Urothelium cell line (cell line): ENCODE measurements around the gene PNPLA8.
"Not testable (repeated sequence)": the region's sequence is repeated elsewhere in the genome, so short reads cannot be mapped to it uniquely, and the experiment has no call there.

Experiments
- DNase-seq: peaks from one replicate; pipeline ENCODE4 v3.0.0; 2011; ENCODE audit warnings: low spot score, mixed read lengths
- FAIRE-seq: peaks from 2 replicates; lab custom pipeline; 2011; peaks lifted over from hg19 to GRCh38; lab: Jason Lieb, UNC

Gene PNPLA8

GRCh38 chr7:108525985-108526767 lies at the start of gene PNPLA8:
TSS of gene PNPLA8 (minus strand) at chr7:108526135. CDS start at chr7:108515491, 10,644 bp downstream.
- peak; percentile 99 for FAIRE-seq
- peak; percentile 99 for DNase-seq

- FAIRE-seq, result no peak
- DNase-seq, result no peak
Observed at GRCh38 chr7:108575156-108575555, 49.2 kb upstream of the PNPLA8 start.

GRCh38 chr7:108572480-108572879 lies 46.5 kb upstream of the PNPLA8 start:
- no peak for FAIRE-seq
- DNase-seq, result no peak

- peak; percentile 37 for FAIRE-seq
- DNase-seq, result peak; percentile 61
Observed at GRCh38 chr7:108570146-108570755, 44.3 kb upstream of the PNPLA8 start.

- peak; percentile 97 for FAIRE-seq
- peak; percentile 99 for DNase-seq
Observed at GRCh38 chr7:108569381-108570145, 43.6 kb upstream of the PNPLA8 start, which contains the start of the genes DNAJB9 and THAP5. TSS of gene DNAJB9 (plus strand) at chr7:108569874. CDS start at chr7:108571727, 1,853 bp downstream. TSS of gene THAP5 (minus strand) at chr7:108569706. CDS start at chr7:108569569, 137 bp downstream.

DNA sequence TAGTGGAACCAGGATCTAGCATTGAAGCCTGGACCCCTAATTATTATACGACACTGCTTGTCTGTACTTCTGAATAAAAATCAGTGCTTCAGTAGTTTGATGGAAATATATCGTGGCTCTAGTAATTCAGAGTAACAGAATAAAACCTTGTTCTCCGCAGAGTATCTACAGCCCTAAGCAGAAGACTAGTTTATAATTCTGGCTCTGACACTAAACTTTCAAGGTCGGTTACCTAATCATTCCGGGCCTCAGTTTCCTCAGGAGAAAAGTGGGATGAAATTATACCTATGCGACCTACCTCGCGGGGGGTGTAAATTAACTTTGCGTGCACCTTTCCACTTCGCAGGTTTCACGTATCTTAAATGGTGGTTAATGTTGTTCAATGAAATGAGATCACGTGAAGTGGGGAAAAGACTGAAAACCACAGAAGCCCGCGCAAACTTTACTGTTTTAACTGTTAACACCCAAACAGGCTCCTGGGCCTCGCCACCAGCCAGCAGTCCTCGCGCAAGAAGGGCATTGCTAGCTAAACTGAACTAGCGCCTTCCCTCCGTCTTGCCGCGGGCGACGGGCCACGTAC lies 43.0 kb upstream of the PNPLA8 start:
- FAIRE-seq (no peak), DNase-seq (no peak)

GRCh38 chr7:108565987-108566386 lies 40.1 kb upstream of the PNPLA8 start:
- DNase-seq, result no peak
- no peak for FAIRE-seq

- DNase-seq (no peak), FAIRE-seq (no peak)
Observed at GRCh38 chr7:108561047-108561619, 35.2 kb upstream of the PNPLA8 start.

DNA sequence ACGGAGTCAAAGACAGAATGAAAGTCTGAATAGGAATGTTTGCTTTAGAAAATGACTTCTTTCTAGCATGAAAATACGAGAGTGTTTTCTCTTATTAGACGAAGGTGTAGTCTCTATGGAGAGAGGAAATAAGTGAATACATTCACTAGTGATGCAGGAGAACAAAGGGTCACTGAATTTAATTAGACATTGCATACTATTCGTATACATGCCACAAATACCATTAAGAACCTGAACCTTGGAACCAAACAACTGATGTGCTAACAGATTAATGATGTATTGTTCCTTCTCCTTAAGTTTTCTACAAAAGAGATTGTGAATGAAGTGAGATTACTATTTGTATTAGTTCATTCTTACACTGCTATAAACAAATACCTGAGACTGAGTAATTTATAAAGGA lies 33.3 kb upstream of the PNPLA8 start:
- FAIRE-seq (no peak), DNase-seq (no peak)

- FAIRE-seq (no peak), DNase-seq (no peak)
Observed at GRCh38 chr7:108557617-108558016, 31.7 kb upstream of the PNPLA8 start.

GRCh38 chr7:108557191-108557590 lies 31.3 kb upstream of the PNPLA8 start:
- no peak for FAIRE-seq

GRCh38 chr7:108556665-108557064 lies 30.7 kb upstream of the PNPLA8 start:
- not testable (repeated sequence) for DNase-seq, FAIRE-seq

More at GRCh38 chr7:108557191-108557590, 31.3 kb upstream of the PNPLA8 start:
- DNase-seq, result no peak

GRCh38 chr7:108548141-108548896 lies 22.4 kb upstream of the PNPLA8 start:
- not testable (repeated sequence) for DNase-seq
- peak; percentile 35 for FAIRE-seq

GRCh38 chr7:108541478-108541877 lies 15.5 kb upstream of the PNPLA8 start:
- DNase-seq, result no peak
- no peak for FAIRE-seq

- not testable (repeated sequence) for DNase-seq, FAIRE-seq
Observed at GRCh38 chr7:108538685-108539084, 12.8 kb upstream of the PNPLA8 start.

- FAIRE-seq, result not testable (repeated sequence)
Observed at GRCh38 chr7:108538236-108538635, 12.3 kb upstream of the PNPLA8 start.

DNA sequence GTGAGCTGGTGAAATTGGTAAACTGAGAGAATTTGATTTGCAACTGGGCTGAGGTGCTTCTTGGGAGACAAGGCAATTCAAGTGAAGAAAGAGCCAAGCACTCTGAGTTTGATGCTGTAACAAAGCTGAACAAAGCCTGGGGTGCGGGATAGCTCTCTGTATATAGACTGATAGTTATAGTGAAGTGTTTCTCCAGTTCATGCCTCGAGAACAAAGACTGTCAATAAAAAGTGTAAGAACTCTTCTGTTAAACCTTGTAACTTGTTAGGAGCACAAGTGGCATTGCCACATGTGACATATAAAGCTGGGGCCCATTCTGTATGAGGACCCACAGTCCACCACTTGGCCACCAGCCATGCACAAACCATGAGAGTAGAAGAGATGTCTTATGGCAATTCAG lies 11.3 kb upstream of the PNPLA8 start:
- no peak for DNase-seq
- no peak for FAIRE-seq

More at GRCh38 chr7:108538236-108538635, 12.3 kb upstream of the PNPLA8 start:
- not testable (repeated sequence) for DNase-seq

DNA sequence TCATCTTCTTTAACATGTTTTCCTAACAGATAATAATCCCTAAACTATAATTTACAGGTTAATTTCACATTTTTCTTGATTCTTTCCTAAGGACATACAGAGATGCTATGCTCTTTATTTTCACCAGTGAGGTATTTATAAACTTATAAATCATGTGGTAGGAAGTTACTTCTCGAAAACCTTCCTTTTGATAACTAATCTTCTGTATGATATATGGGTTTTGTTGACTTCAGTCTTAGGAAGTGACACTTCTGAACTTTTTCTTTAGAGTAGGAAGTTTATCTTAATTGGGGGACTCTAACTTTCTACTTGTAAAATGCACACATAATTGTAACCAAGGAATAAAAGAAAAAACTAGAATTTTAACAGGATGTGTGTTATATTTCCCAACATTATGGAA lies 9.8 kb upstream of the PNPLA8 start:
- DNase-seq (no peak), FAIRE-seq (no peak)

GRCh38 chr7:108535257-108535656 lies 9.3 kb upstream of the PNPLA8 start:
- FAIRE-seq (no peak), DNase-seq (no peak)

DNA sequence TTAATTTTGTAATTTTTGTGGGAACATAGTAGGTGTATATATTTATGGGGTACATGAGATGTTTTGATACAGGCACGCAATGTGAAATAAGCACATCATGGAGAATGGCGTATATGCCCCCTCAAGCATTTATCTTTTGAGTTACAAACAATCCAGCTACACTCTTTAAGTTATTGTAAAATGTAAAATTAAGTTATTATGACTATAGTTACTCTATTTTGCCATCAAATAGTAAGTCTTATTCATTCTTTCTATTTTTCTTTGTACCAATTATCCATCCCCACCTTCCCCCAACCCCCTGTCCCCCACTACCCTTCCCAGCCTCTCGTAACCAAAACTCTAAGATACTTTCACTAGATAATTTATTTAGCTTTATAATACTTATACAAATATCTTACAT lies 7.8 kb upstream of the PNPLA8 start:
- DNase-seq (no peak), FAIRE-seq (no peak)
